GM12892 (cell line): Measurements from ENCODE around the gene DUOXA1.

Experiments
- POLR2A ChIP-seq: IDR thresholded peaks from 2 replicates; pipeline ENCODE4 v1.6.1; 2011; ENCODE audit warnings: low read depth, low read length, control low read depth
- POLR2AphosphoS5 ChIP-seq: IDR thresholded peaks from 2 replicates; pipeline ENCODE4 v1.6.1; 2011; ENCODE audit warnings: low read depth, low read length, control low read depth
- TAF1 ChIP-seq: IDR thresholded peaks from 2 replicates; pipeline ENCODE4 v1.6.1; 2011; ENCODE audit warnings: low read depth, mild to moderate bottlenecking, control low read depth, low read length, borderline replicate concordance

GRCh38 chr15:45137703-45138102, 8.0 kb upstream of the DUOXA1 start:
- TF ChIP-seq POLR2A (no peak), POLR2AphosphoS5 (no peak), TAF1 (no peak)
